HEK293 (cell line): Measurements from ENCODE around the gene DLG1.

ENCODE experiments used
- CTCF ChIA-PET: fragments of 350-600 bp; formaldehyde crosslinking; extraction: SDS; loops from one replicate; lab custom pipeline; 2021; ENCODE audit warnings: antibody characterized with exemption; lab: Yijun Ruan, JAX
- POLR2A ChIA-PET: fragments of 300-600 bp; formaldehyde crosslinking; extraction: SDS; loops from one replicate; lab custom pipeline; 2020; ENCODE audit warnings: antibody characterized with exemption, inconsistent platforms; lab: Yijun Ruan, JAX
- H3K27ac ChIP-seq: fragments of 200-500 bp; sonication (Bioruptor generic); 2 replicates; pipeline ENCODE4 v1.5.1; 2014; ENCODE audit warnings: low read depth, low read length, control low read depth, inconsistent platforms; ENCODE audit errors: extremely low read depth
- H3K36me3 ChIP-seq, 2 experiments: fragments of 200-500 bp in 1 of 2; sonication (Bioruptor generic) in 1 of 2; 1 replicate in 1 of 2; 2 replicates in 1 of 2; pipeline ENCODE4 v1.5.1; 2014 to 2017; ENCODE audit warnings: inconsistent platforms in 2 of 2, low read length in 2 of 2; ENCODE audit not compliant: control insufficient read depth in 2 of 2, insufficient read depth in 1 of 2
- H3K4me1 ChIP-seq: fragments of 200-500 bp; sonication (Bioruptor generic); 2 replicates; pipeline ENCODE4 v1.5.1; 2014; ENCODE audit warnings: mild to moderate bottlenecking, low read length, inconsistent platforms; ENCODE audit not compliant: control insufficient read depth, insufficient read depth
- H3K4me3 ChIP-seq: 2 replicates; pipeline ENCODE4 v1.5.1; 2011; ENCODE audit warnings: low read depth, mild to moderate bottlenecking, control low read depth, low read length, moderate library complexity
- H3K9me3 ChIP-seq: fragments of 200-500 bp; sonication (Bioruptor generic); 2 replicates; pipeline ENCODE4 v1.5.1; 2014; ENCODE audit warnings: low read depth, low read length, inconsistent platforms; ENCODE audit not compliant: control insufficient read depth, insufficient read depth
- EGR2 ChIP-seq: fragments of 450-650 bp; formaldehyde crosslinking; IDR thresholded peaks from 2 replicates; pipeline ENCODE4 v1.5.1; 2016; ENCODE audit warnings: low read depth, missing biosample characterization, missing genetic modification characterization
- PRDM1 ChIP-seq: fragments of 450-650 bp; formaldehyde crosslinking; IDR thresholded peaks from 2 replicates; pipeline ENCODE4; 2016; ENCODE audit warnings: missing biosample characterization, missing genetic modification characterization
- SCRT2 ChIP-seq: fragments of 450-650 bp; formaldehyde crosslinking; IDR thresholded peaks from 2 replicates; pipeline ENCODE4 v1.5.1; 2016; ENCODE audit warnings: missing biosample characterization, missing genetic modification characterization
- SETDB1 ChIP-seq: IDR thresholded peaks from one replicate; pipeline ENCODE4 v1.6.1; 2017; ENCODE audit warnings: mild to moderate bottlenecking, low read length, moderate library complexity, mixed read lengths; ENCODE audit not compliant: insufficient read length
- TRIM28 ChIP-seq: IDR thresholded peaks from 2 replicates; pipeline ENCODE4 v1.6.1; 2011; ENCODE audit warnings: low read length, control low read depth, borderline replicate concordance
- WT1 ChIP-seq: fragments of 450-650 bp; formaldehyde crosslinking; IDR thresholded peaks from 2 replicates; pipeline ENCODE4 v1.5.1; 2016; ENCODE audit warnings: missing biosample characterization, missing genetic modification characterization
- ZBTB20 ChIP-seq: fragments of 450-650 bp; formaldehyde crosslinking; IDR thresholded peaks from 2 replicates; pipeline ENCODE4 v1.5.1; 2016; ENCODE audit warnings: missing biosample characterization, missing genetic modification characterization
- ZNF112 ChIP-seq: fragments of 450-650 bp; formaldehyde crosslinking; IDR thresholded peaks from 2 replicates; pipeline ENCODE4 v1.5.0; 2017; ENCODE audit warnings: missing biosample characterization, missing genetic modification characterization
- ZNF133 ChIP-seq: fragments of 450-650 bp; formaldehyde crosslinking; IDR thresholded peaks from 2 replicates; pipeline ENCODE4 v1.5.1; 2016; ENCODE audit warnings: missing biosample characterization, missing genetic modification characterization
- ZNF248 ChIP-seq: fragments of 450-650 bp; formaldehyde crosslinking; IDR thresholded peaks from 2 replicates; pipeline ENCODE4 v1.5.1; 2017; ENCODE audit warnings: missing biosample characterization, missing genetic modification characterization
- ZNF26 ChIP-seq: fragments of 450-650 bp; formaldehyde crosslinking; IDR thresholded peaks from 2 replicates; pipeline ENCODE4 v1.5.1; 2016; ENCODE audit warnings: missing biosample characterization, missing genetic modification characterization
- ZNF274 ChIP-seq, 2 experiments: fragments of 200-500 bp in 1 of 2; fragments of 450-650 bp in 1 of 2; sonication (Bioruptor generic) in 1 of 2; formaldehyde crosslinking in 1 of 2; IDR thresholded peaks; 2 replicates each; pipeline versions ENCODE4 v1.5.1 to v1.6.1; 2014 to 2016; ENCODE audit warnings: borderline replicate concordance in 1 of 2, inconsistent platforms in 1 of 2, low read length in 1 of 2, missing biosample characterization in 1 of 2, missing genetic modification characterization in 1 of 2
- ZNF302 ChIP-seq: fragments of 450-650 bp; formaldehyde crosslinking; IDR thresholded peaks from 2 replicates; pipeline ENCODE4 v1.5.1; 2016; ENCODE audit warnings: missing biosample characterization, missing genetic modification characterization, low read depth
- ZNF510 ChIP-seq: fragments of 450-650 bp; formaldehyde crosslinking; IDR thresholded peaks from 2 replicates; pipeline ENCODE4 v1.5.1; 2018; ENCODE audit warnings: mild to moderate bottlenecking, missing genetic modification characterization, missing biosample characterization; ENCODE audit not compliant: insufficient replicate concordance
- ZNF530 ChIP-seq: fragments of 450-650 bp; formaldehyde crosslinking; IDR thresholded peaks from 2 replicates; pipeline ENCODE4 v1.5.1; 2016; ENCODE audit warnings: low read depth, missing biosample characterization, missing genetic modification characterization
- ZNF561 ChIP-seq: fragments of 450-650 bp; IDR thresholded peaks from 2 replicates; pipeline ENCODE4 v1.5.1; 2018; ENCODE audit warnings: missing biosample characterization, missing genetic modification characterization, borderline replicate concordance
- ZSCAN23 ChIP-seq: fragments of 450-650 bp; formaldehyde crosslinking; IDR thresholded peaks from 2 replicates; pipeline ENCODE4 v1.5.1; 2016; ENCODE audit warnings: missing biosample characterization, missing genetic modification characterization
- TF ChIP-seq, protein P1 (sequence below): fragments of 450-650 bp; formaldehyde crosslinking; IDR thresholded peaks from 2 replicates; pipeline ENCODE4 v1.5.1; 2017; ENCODE audit warnings: missing biosample characterization, missing genetic modification characterization
- TF ChIP-seq, protein P2 (sequence below): fragments of 450-650 bp; formaldehyde crosslinking; IDR thresholded peaks from 2 replicates; pipeline ENCODE4 v1.5.1; 2016; ENCODE audit warnings: missing biosample characterization, missing genetic modification characterization

DLG1 gene

GRCh38 chr3:197253238-197253947 is 45.0 kb downstream of the DLG1 start (continued):
- TF ChIP-seq ZBTB20 (no peak), ZNF248 (tag by site-specific recombination) (no peak), SCRT2 (tag by site-specific recombination) (no peak), ZNF530 (no peak), ZNF510 (tag by site-specific recombination) (no peak)

DNA sequence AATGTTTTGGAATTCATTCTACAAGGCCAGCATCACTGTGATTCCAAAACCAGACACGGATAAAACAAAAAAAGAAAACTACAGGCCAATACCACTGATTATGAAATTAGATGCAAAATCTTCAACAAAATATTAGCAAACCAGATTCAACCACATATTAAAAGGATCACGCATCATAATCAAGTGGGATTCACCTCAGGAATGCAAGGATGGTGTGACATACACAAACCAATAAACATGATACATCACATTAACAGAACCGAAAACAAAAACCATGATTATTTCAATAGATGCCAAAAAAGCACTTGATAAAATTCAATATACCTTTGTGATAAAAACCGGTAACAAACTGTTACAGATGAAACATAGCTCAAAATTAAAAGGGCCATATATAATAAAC is 48.9 kb downstream of the DLG1 start:
- POLR2A ChIA-PET = no interaction called here
- no peak overlapping the region for H3K27ac ChIP-seq
- CTCF ChIA-PET = no interaction called here
- TF ChIP-seq WT1 (tag by site-specific recombination) (no peak), SETDB1 (peak; percentile 59), ZBTB20 (no peak)
- no peaks in the 10 kb centered on the region for H3K4me1 ChIP-seq
- no peak overlapping the region for H3K4me3 ChIP-seq
- H3K9me3 ChIP-seq = no peaks in the 10 kb centered on the region
- H3K36me3 ChIP-seq = peaks cover 0 to 19% of the 10 kb centered on the region in 2 experiments; a peak in 2 of 3 replicates

DNA sequence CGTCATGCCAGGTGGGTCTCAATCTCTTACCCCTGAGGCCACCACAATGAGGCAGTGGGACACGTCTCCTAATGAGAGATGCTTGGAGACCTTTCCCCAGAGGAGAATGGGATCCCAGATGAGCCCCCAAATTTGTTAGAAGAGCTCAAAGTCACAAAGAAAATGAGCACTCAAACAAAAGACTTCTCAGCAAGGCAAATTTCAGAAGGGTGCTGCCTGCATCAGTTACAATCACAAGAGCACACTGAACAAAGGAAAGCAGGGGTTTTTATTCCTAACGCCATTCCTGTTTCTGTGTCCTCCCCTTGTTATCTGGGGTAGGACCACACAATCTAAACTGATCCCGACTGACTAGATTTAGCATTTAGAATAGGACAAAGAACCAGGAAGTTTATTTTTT is 50.1 kb downstream of the DLG1 start:
- TF ChIP-seq ZSCAN23 (no peak), ZNF274 (IDR thresholded peaks at IDR 0.05; ENCODE audit: low read length) (no peak), ZNF274 (tag by site-specific recombination; IDR thresholded peaks at IDR 0.05; ENCODE audit: borderline replicate concordance) (no peak), EGR2 (tag by site-specific recombination) (no peak), SETDB1 (peak; percentile 78)
- Histone ChIP-seq H3K27ac (no peak overlapping the region), H3K9me3 (no peaks in the 10 kb centered on the region), H3K4me3 (no peak overlapping the region), H3K36me3 (peaks cover 0 to 27% of the 10 kb centered on the region in 2 experiments; a peak in 2 of 3 replicates), H3K4me1 (no peaks in the 10 kb centered on the region)
- ChIA-PET POLR2A (no interaction called here), CTCF (interaction anchor here (0.6 kb wide), 1 partner anchor 13 kb away, joined by 3 read pairs; no protein-coding TSS in a partner anchor)

GRCh38 chr3:197244751-197245150 is 53.7 kb downstream of the DLG1 start:
- Histone ChIP-seq H3K4me1 (no peaks in the 10 kb centered on the region), H3K4me3 (no peak overlapping the region), H3K36me3 (peaks cover 0 to 23% of the 10 kb centered on the region in 2 experiments; a peak in 1 of 3 replicates), H3K27ac (no peak overlapping the region), H3K9me3 (no peaks in the 10 kb centered on the region)
- ChIA-PET POLR2A (no interaction called here), CTCF (no interaction called here)
- no peak for TF ChIP-seq WT1 (tag by site-specific recombination)
- TF ChIP-seq ZNF26 (tag by site-specific recombination) = no peak
- no peak for TF ChIP-seq ZNF112
- TF ChIP-seq PRDM1 (tag by site-specific recombination) = peak; percentile 16; the same call in 1 of the 2 replicates

DNA sequence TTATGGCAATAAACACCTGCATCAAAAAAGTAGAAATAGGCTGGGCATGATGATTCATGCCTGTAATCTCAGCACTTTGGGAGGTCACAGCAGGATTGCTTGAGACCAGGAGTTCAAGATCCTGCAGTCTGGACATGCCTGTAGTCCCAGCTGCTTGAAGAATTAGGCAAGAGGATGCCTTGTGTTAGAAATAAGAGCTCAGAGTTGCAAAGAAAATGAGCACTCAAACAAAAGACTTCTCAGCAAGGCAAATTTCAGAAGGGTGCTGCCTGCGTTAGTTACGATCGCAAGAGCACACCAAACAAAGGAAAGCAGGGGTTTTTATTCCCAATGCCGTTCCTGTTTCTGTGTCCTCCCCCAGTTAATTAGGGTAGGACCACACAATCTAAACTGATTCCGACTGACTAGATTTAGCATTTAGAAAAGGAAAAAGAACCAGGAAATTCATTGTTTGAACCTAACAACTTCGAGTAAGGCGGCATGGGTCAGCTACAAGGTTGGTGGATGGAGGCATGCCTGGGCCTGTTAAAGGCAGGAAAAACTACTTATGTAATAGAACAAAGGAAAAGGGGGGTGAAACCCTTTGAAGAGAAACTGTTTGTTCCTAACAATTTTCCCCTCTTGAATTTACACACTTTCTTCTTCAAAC is 55.5 kb downstream of the DLG1 start:
- Histone ChIP-seq H3K36me3 (peaks cover 0 to 14% of the 10 kb centered on the region in 2 experiments; a peak in 1 of 3 replicates), H3K9me3 (no peaks in the 10 kb centered on the region), H3K27ac (no peak overlapping the region), H3K4me1 (no peaks in the 10 kb centered on the region), H3K4me3 (no peak overlapping the region)
- CTCF ChIA-PET = no interaction called here
- POLR2A ChIA-PET = no interaction called here
- TF ChIP-seq, protein P1, sequence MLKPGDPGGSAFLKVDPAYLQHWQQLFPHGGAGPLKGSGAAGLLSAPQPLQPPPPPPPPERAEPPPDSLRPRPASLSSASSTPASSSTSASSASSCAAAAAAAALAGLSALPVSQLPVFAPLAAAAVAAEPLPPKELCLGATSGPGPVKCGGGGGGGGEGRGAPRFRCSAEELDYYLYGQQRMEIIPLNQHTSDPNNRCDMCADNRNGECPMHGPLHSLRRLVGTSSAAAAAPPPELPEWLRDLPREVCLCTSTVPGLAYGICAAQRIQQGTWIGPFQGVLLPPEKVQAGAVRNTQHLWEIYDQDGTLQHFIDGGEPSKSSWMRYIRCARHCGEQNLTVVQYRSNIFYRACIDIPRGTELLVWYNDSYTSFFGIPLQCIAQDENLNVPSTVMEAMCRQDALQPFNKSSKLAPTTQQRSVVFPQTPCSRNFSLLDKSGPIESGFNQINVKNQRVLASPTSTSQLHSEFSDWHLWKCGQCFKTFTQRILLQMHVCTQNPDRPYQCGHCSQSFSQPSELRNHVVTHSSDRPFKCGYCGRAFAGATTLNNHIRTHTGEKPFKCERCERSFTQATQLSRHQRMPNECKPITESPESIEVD (tag by site-specific recombination) = 0 out of 2 replicates have a peak, but pooled peaks have one; percentile 38
- TF ChIP-seq SETDB1 (peak; percentile 99), ZNF302 (no peak), ZNF561 (tag by site-specific recombination) (peak; percentile 88), TRIM28 (peak; percentile 97; the same call in 1 of the 2 replicates), ZNF133 (no peak)
- TF ChIP-seq, protein P2, sequence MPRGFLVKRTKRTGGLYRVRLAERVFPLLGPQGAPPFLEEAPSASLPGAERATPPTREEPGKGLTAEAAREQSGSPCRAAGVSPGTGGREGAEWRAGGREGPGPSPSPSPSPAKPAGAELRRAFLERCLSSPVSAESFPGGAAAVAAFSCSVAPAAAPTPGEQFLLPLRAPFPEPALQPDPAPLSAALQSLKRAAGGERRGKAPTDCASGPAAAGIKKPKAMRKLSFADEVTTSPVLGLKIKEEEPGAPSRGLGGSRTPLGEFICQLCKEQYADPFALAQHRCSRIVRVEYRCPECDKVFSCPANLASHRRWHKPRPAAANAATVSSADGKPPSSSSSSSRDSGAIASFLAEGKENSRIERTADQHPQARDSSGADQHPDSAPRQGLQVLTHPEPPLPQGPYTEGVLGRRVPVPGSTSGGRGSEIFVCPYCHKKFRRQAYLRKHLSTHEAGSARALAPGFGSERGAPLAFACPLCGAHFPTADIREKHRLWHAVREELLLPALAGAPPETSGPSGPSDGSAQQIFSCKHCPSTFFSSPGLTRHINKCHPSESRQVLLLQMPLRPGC (tag by site-specific recombination) = 0 out of 2 replicates have a peak, but pooled peaks have one; percentile 9
